ENCODE data around the gene MCU. TPM values are rescaled to one million over a fixed set of nuclear protein-coding genes. Genes with fewer than 3 reads are reported as not detected.

Gene MCU
- total RNA-seq, 1 donor from 2014 or later: 66.3 TPM

GRCh38 chr10:72728462-72728861 is 36.5 kb downstream of the MCU start:
- Histone ChIP-seq H3K9ac (no peak overlapping the region), H3K4me1 (peaks cover 5% of the 10 kb centered on the region), H4K20me1 (ENCODE audit: low read depth) (no peaks in the 10 kb centered on the region), H3K9me3 (ENCODE audit: low read depth) (no peaks in the 10 kb centered on the region), H3K27ac (no peak overlapping the region), H3K36me3 (no peaks in the 10 kb centered on the region), H3K79me2 (ENCODE audit: low read depth) (peaks cover 52% of the 10 kb centered on the region), H3F3A (ENCODE audit: low read depth) (no peaks in the 10 kb centered on the region), H3K4me3 (no peak overlapping the region), H2AFZ (replicated peaks) (no peak overlapping the region), H3K27me3 (no peaks in the 10 kb centered on the region), H3K4me2 (no peak overlapping the region)
- TF ChIP-seq EZH2 (IDR thresholded peaks at IDR 0.05): no peak
- TF ChIP-seq, protein P1, sequence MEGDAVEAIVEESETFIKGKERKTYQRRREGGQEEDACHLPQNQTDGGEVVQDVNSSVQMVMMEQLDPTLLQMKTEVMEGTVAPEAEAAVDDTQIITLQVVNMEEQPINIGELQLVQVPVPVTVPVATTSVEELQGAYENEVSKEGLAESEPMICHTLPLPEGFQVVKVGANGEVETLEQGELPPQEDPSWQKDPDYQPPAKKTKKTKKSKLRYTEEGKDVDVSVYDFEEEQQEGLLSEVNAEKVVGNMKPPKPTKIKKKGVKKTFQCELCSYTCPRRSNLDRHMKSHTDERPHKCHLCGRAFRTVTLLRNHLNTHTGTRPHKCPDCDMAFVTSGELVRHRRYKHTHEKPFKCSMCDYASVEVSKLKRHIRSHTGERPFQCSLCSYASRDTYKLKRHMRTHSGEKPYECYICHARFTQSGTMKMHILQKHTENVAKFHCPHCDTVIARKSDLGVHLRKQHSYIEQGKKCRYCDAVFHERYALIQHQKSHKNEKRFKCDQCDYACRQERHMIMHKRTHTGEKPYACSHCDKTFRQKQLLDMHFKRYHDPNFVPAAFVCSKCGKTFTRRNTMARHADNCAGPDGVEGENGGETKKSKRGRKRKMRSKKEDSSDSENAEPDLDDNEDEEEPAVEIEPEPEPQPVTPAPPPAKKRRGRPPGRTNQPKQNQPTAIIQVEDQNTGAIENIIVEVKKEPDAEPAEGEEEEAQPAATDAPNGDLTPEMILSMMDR (IDR thresholded peaks at IDR 0.05): no peak
- TF ChIP-seq EZH2phosphoT487 (IDR thresholded peaks at IDR 0.05): no peak
- no peaks in the 10 kb centered on the region for H3K36me3 Mint-ChIP-seq
- H3K27me3 Mint-ChIP-seq (ENCODE audit: insufficient read depth, low read depth): no peaks in the 10 kb centered on the region
- H3K27ac Mint-ChIP-seq: no peak overlapping the region
- H3K4me1 Mint-ChIP-seq: no peaks in the 10 kb centered on the region
- H3K4me3 Mint-ChIP-seq: no peak overlapping the region
- no peak for DNase-seq (ENCODE audit: low spot score)
- no peaks in the 10 kb centered on the region for H3K9me3 Mint-ChIP-seq

- H3K4me1 Mint-ChIP-seq: no peaks in the 10 kb centered on the region
- no peak overlapping the region for H3K4me3 Mint-ChIP-seq
- H3K9me3 ChIP-seq (ENCODE audit: low read depth): no peaks in the 10 kb centered on the region
- H3K27ac Mint-ChIP-seq: no peak overlapping the region
- H3K4me2 ChIP-seq: no peak overlapping the region
- H3K9ac ChIP-seq: no peak overlapping the region
- no peak overlapping the region for H3K4me3 ChIP-seq
- TF ChIP-seq EZH2phosphoT487 (IDR thresholded peaks at IDR 0.05) (no peak), EZH2 (IDR thresholded peaks at IDR 0.05) (no peak)
- TF ChIP-seq, protein P1 (IDR thresholded peaks at IDR 0.05): no peak
- H3K36me3 ChIP-seq: no peaks in the 10 kb centered on the region
- no peak overlapping the region for H3K27ac ChIP-seq
- H2AFZ ChIP-seq (replicated peaks): no peak overlapping the region
- H3K27me3 ChIP-seq: no peaks in the 10 kb centered on the region
- H3K9me3 Mint-ChIP-seq: no peaks in the 10 kb centered on the region
- H3K4me1 ChIP-seq: peaks cover 5% of the 10 kb centered on the region
- H3F3A ChIP-seq (ENCODE audit: low read depth): no peaks in the 10 kb centered on the region
- H3K79me2 ChIP-seq (ENCODE audit: low read depth): peaks cover 59% of the 10 kb centered on the region
- H3K27me3 Mint-ChIP-seq (ENCODE audit: insufficient read depth, low read depth): no peaks in the 10 kb centered on the region
- no peaks in the 10 kb centered on the region for H3K36me3 Mint-ChIP-seq
- no peaks in the 10 kb centered on the region for H4K20me1 ChIP-seq (ENCODE audit: low read depth)
- DNase-seq (ENCODE audit: low spot score): no peak
Observed at GRCh38 chr10:72729528-72729927, 37.6 kb downstream of the MCU start.

- peaks cover 69% of the 10 kb centered on the region for H3K79me2 ChIP-seq (ENCODE audit: low read depth)
- Mint-ChIP-seq H3K4me1 (peaks cover 1% of the 10 kb centered on the region), H3K4me3 (no peak overlapping the region), H3K27me3 (ENCODE audit: insufficient read depth, low read depth) (no peaks in the 10 kb centered on the region), H3K9me3 (no peaks in the 10 kb centered on the region), H3K27ac (no peak overlapping the region), H3K36me3 (no peaks in the 10 kb centered on the region)
- H3K9me3 ChIP-seq (ENCODE audit: low read depth): no peaks in the 10 kb centered on the region
- H3K9ac ChIP-seq: no peak overlapping the region
- TF ChIP-seq, protein P1 (IDR thresholded peaks at IDR 0.05): no peak
- TF ChIP-seq EZH2 (IDR thresholded peaks at IDR 0.05) (no peak), EZH2phosphoT487 (IDR thresholded peaks at IDR 0.05) (no peak)
- no peak overlapping the region for H3K4me2 ChIP-seq
- H3F3A ChIP-seq (ENCODE audit: low read depth): no peaks in the 10 kb centered on the region
- no peaks in the 10 kb centered on the region for H3K36me3 ChIP-seq
- no peak overlapping the region for H3K27ac ChIP-seq
- no peak overlapping the region for H2AFZ ChIP-seq (replicated peaks)
- H3K4me1 ChIP-seq: peaks cover 5% of the 10 kb centered on the region
- H3K27me3 ChIP-seq: no peaks in the 10 kb centered on the region
- H4K20me1 ChIP-seq (ENCODE audit: low read depth): no peaks in the 10 kb centered on the region
- DNase-seq (ENCODE audit: low spot score): no peak
- H3K4me3 ChIP-seq: no peak overlapping the region
Observed at GRCh38 chr10:72730479-72730878, 38.5 kb downstream of the MCU start.

Measured in neural progenitor cell (in vitro differentiated cells).